GF-D8 (cell line): Measurements from ENCODE around the gene AIFM3.
"Not testable (repeated sequence)": the region's sequence is repeated elsewhere in the genome, so short reads cannot be mapped to it uniquely, and the experiment has no call there.

Experiments used
- DNase-seq: peaks from one replicate; lab custom pipeline; 2025; lab: John Stamatoyannopoulos, UW

AIFM3 gene

DNA sequence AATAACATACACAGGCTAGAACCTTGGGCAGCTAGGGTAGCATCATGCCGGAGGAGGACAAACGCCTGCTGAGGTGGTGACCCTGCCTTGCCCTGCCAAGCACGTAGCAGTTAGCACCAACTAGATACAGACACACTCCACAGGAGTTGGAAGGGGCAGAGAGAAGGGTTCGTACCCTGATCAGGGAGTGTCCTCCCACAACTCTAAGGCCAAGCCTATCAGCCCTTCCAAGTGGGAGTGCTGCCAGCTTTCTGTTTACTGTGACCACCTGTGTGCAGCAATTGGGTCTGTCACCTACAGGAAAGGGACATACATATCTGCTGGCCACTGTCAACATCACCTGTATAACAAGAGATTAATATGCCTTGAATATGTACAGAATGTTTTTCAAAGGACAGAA, 36.7 kb downstream of the AIFM3 start:
- no peak for DNase-seq

DNA sequence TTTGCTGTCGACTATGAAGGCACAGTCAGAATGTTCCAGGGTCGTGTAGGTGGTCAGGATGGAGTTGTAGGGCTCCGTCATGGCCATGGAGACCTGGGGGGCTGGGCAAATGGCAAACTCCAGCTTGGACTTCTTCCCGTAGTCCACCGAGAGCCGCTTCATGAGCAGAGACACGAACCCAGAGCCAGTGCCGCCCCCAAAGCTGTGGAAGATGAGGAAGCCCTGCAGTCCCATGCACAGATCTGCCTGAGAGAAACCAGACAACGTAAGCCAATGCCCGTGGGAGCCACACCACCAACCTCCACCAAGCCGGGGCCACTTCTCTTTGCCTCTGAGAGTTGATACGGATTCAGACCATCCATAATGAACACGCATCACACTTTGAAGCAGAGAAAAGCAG, 42.2 kb downstream of the AIFM3 start:
- DNase-seq: not testable (repeated sequence)

DNA sequence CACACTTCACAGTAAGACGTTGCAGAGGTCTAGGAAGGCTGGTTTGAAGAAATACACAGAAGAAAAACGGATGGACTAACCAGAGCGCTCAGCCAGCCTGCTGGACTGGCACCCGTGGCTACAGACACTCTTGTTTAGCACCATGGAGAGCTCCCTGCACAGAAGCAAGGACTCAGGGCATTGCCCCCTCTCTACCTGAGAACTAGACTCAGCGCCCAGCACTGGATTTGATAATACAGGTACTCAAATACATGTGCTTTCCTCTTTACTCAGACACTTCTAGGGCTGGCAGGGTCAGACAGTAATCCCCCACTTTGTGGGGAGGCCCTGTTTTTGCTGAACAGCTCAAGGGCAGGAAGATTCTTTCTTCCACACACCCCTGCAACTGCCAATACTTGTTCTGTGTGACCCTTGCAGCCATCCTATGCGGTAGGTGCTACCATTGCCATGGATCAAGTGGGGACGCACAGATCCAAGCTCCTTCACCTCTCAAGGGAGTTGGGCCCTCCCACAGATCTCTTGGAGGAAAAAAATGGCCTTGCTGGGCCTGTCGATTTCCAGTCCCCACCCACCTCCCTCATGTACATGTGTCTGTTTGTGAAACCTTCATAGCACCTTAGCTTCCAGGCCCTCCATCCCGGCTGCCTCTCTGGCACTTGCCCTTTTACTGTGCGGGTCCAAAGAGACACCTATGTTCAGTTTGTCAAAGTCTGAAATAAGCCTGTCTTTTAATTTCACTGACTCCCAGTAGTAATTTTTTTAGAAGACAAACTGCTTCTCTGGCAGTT, 42.8 kb downstream of the AIFM3 start:
- DNase-seq: no peak

DNA sequence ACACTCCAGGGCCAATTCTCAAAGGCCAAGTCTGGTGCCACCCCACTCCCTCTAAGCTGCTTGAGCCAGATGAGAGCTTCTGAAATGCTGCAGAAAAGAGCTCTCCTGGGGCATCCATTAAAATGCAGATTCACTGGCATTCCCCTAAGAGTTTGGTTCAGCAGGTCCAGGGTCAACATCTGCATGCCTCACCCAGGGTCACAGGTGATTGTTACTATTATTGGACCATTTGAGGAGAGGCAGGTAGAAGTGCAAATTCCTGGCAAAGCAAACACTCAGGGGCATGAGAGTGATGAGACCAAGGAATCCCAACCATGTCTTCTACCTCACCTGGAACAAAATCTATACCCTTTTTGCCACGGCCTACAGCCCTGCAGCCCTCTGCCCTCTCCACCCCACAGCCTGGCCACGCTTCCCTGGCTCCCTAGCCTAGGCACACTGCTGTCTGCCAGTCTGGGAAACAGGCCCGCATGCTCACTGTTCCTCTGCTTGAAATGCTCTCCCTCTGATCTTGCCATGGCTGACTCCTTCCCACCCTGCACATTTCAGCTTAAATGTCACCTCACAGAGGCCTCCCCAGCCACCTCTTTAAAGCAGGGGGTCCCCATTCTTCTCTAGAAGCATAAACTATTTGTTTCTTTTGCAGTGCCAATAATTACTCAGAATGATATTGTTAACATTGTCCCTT, 43.5 kb downstream of the AIFM3 start:
- no peak for DNase-seq

DNA sequence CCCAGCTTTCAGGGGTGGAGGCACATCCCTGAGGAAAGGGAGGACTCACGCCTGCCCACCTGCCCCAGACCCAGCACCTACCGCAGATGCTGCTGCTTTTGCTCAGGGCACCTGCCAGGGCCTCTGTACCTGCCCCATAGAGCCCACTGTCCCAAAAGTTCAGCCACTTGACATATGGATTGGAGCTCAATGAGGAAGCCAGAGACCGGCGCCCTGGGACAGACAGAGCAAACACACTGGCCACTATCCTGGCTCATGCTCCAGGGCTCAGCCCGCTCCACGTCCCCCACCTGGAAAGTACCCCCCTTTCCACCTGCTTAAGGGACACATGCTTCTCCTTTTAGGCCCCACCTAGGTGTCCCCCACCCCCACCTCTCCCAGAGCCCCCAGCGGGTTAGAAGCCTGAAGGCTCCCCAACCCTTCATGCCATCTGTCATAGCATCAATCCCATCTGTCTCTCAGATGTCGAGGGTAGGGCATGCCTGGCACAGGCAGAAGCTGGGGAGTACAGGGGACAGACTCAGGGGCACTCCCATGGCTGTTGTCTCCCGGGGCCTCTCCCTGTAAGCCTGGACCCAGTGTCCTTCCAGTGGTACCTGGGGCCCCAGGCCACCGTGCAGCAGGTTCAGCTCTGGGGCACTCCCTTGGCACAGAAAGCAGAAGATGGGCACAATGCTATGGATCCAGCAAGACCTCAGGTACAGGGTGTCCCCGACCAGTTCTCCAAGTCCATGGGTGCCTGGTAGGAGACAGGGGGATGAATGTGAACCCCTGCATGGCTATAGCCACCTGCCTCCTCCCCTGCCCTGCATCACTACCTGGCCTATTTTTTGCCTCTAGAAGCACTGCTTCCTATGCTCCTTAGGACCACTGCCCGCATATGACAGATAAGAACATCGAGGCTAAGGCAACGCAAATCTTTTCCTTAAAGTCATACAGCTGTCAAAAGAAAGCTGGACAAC, 45.7 kb downstream of the AIFM3 start:
- no peak for DNase-seq

DNA sequence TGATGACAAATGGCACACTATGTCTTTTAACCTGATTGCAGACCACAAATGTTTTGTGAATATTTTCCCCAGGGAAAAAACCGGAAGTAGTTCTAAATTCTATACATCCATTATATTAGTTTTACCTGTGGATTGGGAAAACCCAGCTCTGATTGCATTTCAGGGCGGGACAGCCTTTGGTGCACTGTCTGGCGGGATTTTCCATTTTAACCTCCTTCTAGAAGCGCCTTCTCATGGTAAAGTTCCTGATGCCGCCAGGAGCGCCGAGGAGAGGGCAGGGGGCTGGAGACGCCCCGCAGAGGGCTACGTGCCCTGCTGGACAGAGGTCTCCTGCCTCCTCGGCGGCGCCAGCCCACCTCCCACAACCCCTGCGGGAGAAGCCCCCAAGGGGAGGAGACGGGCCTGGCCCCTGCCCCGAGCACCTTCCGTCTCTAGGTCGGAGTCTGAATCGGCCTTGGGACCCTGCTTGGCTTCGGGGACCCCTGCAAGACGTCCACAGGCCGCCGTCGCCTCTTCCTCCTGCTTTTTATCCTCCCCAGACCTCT, 46.7 kb downstream of the AIFM3 start:
- DNase-seq: no peak

DNA sequence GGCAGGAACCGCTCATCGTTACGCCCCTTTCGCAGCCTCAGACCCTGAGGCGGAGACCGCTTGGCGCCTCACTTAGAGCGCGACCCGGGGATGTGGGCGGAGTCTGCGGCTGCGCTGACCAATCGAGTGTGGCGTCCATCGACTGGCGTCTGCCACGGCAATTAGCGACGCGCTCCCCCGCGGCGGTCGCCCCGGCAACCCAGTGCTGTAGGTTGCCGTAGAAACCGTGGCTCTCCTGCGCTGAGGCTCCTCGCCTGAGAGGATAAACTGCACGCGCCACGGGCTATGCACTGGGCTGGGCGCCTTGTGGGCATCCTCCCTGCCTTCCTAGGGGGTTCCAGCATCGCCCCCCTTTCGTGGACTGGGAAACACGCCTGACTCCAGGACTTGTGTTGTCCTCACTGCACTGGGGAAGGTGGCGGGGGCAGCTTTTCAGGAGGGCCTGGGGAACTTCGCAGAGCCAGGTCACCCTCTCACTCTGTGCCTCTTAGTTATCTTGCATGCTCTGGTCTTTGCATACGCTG, 47.2 kb downstream of the AIFM3 start:
- DNase-seq: no peak

DNA sequence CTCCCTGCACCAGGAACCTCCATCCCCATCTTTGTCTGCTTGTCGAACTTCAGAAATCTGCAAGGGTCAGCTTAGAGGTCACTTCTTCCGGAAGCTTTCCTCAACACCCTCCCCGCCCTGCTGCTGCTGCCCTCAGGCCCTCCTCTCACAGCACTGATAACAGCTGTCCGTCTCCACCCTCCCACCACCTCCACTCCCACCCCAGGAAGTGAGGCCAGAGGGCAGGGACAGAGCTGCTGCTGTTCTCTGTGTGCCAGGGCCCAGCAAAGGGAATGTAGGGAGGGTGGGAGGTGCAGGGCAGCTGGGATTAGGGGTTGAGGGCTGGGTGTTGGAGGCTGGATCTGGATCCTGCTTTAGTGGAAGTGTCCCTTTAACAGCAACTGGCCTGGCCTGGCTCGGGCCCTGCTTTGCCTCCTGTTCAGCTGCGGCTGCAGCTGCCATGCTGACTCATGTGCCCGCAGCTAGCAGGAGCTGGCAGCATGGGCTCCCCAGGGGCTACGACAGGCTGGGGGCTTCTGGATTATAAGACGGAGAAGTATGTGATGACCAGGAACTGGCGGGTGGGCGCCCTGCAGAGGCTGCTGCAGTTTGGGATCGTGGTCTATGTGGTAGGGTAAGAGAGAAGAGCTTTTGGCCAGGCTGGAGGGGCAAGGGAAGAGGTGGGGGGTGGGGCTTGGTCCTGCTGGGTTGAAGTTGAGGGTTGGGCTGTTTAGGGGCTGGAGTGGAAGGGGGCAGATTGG, 47.8 kb downstream of the AIFM3 start, which contains the start of gene P2RX6:
P2RX6 (plus strand) TSS at position 440 of the 740 bp plus-strand sequence; CDS start at position 450, 10 bp downstream.
- DNase-seq: no peak

DNA sequence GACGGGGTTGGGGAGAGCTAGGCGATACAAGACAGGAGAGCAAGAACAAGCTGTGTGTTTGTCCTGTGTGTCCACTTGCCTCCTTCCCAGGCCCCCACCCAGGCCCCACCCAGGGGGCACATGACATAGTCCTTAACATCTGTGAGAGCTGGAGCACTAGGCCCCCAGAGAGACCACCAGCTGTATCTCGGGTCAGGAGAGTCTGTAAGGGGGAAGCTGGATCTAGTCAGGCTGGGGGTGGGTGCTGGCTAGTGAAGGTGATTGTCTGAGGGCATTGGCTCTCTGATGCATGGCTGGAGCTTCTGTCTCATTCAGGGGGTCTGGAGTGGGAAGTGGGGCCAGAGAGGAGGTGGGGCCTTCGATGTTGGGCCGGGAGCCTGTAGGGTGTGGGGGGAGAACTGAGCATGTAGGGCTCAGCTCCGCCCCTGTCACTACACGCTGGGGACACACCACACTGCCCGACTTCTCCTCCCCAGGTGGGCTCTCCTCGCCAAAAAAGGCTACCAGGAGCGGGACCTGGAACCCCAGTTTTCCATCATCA, 48.5 kb downstream of the AIFM3 start:
- DNase-seq: no peak

DNA sequence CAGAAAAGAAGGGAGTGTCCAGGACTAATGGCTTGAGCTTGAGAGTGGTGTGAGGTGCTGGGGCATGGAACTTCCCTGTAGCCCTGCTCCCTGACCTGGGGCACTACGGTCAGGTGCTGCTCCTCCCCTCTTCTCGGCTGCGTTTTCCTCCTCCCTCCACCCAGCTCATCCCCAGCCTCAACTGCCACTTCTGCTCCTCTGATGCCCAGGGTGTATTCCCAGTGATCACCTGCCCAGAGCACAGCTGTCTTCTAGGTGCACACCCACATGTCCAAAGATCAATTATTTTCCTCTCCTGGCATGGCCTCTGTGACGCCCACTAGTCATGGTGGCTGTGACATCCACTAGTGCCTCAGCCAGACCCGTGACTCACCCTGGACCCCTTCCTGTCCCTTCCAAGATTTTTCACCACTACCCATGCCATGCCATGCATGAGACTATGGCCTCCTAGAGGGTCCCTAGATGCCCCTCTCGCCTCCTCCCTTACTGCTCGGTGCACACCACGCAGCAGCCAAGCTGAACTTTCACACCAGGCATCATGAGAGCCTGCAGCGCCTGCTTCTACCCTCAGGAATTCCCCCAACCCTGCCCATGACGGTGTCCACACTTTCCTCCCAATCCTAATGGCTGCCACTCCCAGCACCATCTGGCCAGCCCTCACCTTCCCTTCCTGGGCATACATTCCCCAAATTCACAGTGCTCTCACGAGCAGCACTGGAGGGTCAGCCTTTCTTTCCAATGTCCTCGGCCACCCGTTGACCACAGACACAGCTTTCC, 49.8 kb downstream of the AIFM3 start:
- DNase-seq: no peak

DNA sequence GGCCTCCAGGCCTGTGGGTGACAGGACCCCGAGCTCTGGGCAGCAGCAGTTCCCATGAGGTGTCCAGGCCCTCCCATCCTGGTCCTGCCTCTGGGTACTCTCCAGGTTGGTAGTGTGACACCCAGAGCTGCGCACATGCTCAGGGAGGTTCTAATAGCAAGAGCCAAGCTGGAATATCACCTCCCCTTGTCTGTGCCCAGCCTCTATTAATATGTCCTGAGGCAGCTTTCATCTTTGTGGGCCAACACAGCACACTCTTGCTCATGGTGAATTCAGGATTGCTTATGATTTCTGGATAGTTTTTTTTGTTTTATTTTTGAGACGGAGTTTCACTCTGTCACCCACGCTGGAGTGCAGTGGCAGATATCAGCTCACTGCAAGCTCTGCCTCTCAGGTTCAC, 51.3 kb downstream of the AIFM3 start:
- DNase-seq: no peak

DNA sequence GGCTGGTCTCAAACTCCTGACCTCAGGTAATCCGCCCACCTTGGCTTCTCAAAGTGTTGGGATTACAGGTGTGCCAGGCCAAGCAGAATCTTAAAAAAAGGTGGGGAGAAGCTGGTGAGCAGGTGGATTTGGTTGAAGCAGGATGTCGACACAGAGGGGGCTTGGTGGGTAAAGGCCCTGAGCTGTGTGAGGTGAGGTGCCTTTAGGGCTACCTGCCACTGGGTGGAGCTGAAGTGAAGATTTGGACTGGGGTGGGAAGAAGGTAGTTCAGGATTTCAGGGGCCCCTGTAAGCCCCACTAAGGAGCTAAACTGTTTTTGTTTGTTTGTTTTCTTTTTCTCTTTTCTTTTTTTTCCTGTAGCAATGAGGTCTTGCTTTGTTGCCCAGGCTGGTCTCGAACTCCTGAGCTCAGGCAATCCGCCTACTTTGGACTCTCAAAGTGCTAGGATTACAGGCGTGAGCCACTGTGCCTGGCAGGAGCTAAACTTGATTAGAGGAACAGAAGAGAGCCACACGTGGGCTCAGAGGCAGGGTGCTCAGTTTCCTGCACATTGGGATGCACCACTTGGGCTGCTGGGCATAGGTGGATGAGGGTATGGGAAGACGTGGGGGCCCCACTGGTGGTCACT, 53.9 kb downstream of the AIFM3 start:
- no peak for DNase-seq

DNA sequence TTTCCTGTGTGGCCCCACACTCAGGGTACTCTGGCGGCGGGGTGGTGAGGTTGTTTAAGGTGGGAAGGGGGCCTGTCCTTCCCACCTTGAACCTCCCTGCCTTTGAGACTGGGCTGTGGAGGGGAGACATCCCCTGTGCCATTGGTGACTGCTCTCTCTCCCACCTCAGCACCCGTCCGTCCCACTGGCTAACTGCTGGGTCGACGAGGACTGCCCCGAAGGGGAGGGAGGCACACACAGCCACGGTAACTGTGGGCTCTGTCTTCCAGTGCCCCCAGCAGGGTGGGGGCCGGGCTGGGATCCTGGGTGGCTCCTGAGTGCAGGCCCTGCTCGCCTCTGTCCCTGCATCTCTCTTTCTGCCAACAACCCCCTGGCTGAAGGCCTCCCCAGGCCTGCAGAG, 55.5 kb downstream of the AIFM3 start:
- no peak for DNase-seq

DNA sequence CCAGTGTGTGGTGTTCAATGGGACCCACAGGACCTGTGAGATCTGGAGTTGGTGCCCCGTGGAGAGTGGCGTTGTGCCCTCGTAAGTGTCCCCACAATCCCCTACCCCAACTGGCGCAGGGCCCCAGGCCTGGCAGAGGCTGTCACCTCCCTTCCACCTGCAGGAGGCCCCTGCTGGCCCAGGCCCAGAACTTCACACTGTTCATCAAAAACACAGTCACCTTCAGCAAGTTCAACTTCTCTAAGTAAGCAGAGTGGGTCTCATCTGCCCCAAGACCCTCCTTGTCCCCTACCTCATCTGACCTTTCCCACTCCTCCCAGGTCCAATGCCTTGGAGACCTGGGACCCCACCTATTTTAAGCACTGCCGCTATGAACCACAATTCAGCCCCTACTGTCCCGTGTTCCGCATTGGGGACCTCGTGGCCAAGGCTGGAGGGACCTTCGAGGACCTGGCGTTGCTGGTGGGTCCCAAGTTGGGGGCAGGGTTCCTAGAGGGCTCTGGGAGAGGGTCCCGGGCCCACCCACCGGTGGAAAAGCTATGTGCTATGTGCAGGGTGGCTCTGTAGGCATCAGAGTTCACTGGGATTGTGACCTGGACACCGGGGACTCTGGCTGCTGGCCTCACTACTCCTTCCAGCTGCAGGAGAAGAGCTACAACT, 56.0 kb downstream of the AIFM3 start:
- no peak for DNase-seq

DNA sequence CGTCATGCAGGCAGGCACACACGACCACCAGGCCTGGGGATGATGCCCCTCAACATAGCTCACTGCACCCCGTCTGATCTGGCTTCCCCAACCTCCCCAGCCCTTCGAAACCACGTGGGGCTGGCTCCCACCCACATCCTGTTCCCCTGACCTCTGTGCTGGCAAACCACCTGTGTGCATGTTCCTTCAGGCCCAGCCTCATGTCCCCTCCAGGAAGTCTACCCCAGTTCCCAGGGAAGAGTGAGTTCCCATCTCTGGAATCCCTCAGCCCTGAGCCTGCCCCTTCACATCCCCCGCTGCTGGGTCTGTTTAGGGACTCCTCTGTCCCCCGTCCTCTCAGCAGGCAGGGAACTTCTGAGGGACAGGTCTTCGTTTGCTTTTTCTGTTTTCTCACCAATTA, 58.2 kb downstream of the AIFM3 start:
- no peak for DNase-seq

DNA sequence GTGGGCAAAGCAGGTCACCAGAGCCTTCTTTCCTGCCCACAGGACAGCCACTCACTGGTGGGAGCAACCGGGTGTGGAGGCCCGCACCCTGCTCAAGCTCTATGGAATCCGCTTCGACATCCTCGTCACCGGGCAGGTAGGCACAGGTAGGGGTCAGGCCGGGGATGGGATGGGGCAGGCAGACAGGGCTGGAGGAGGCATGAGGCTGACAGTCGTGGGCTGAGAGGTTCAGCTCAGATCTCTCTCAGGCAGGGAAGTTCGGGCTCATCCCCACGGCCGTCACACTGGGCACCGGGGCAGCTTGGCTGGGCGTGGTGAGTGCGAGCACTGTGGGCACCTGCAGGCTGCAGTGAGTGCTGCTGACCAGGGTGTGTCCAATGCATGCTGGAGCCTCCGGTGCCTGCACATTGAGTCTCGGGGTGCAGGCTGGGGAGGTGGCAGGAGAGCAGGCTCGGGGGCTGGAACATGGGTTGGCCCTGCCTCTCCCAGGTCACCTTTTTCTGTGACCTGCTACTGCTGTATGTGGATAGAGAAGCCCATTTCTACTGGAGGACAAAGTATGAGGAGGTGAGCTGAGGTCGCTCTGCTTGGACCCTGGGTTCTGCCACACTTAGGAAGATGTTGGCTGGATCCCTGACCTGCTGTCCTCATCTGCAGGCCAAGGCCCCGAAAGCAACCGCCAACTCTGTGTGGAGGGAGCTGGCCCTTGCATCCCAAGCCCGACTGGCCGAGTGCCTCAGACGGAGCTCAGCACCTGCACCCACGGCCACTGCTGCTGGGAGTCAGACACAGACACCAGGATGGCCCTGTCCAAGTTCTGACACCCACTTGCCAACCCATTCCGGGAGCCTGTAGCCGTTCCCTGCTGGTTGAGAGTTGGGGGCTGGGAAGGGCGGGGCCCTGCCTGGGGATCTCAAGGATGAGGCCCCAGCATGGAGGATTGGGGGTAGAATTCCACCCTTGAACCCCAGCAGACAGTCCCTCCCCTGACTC, 59.0 kb downstream of the AIFM3 start:
- no peak for DNase-seq

DNA sequence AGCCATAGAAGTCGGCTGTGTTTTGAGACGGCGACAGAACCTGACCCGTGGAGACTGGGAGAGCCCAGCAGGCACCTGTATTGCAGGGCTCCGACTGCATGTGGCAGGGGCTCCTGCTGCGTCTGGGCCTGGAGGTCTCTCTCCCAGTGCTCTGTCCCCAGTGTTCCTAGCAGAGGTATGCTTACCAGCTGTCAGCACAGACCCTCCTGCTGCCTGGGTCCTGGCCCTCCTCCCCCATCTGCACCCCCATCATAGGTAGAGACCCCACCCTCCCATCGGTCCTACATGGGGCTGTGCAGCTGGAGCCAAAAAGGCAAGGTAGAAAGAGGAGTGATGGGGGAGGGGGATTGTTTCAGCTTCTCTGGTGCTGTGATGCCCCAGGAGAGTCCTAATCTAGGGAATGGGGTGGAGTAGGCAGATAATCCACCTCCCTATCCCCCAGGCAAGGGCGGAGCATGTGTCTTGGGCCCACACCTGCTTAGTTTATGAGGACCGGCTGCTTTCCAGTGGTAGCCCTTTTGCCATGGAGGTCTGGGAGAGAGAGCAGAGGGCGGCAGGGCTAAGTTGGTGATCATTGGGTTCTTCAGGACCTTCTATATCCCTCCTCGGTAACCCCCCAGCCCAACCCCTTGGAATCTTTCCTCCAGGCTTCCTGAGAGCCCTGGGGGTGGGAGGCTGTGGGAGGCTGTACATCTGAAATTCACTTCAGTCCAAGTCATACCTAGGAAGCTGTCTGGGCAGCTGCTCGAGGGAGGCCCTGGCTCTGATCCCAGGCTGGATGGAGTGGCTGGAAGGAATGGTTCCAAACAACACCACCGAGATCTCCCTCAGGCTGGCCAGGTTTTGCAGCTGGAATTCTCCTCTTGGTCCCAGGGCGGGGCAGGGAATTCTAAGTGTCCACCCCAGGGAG, 60.0 kb downstream of the AIFM3 start:
- no peak for DNase-seq
